DND-41 (cell line): ENCODE data around the gene LDLR.

Experiments used
- CTCF ChIP-seq: IDR thresholded peaks from 2 replicates; pipeline ENCODE4 v1.5.1; 2012; ENCODE audit warnings: borderline replicate concordance, low read length, moderate library complexity, mild to moderate bottlenecking; ENCODE audit not compliant: poor library complexity, severe bottlenecking; ENCODE audit errors: extremely low read depth
- EZH2 ChIP-seq: IDR thresholded peaks from 3 replicates; pipeline ENCODE4 v1.6.1; 2012; ENCODE audit warnings: borderline replicate concordance, low read depth, mild to moderate bottlenecking, moderate library complexity, low read length, inconsistent platforms; ENCODE audit not compliant: severe bottlenecking

GRCh38 chr19:11101057-11101456 is 11.8 kb downstream of the LDLR start:
- no peak for TF ChIP-seq CTCF
- no peak for TF ChIP-seq EZH2
